Measurements from ENCODE around the gene CEP131. TPM values are rescaled to one million over a fixed set of nuclear protein-coding genes. Genes with fewer than 3 reads are reported as not detected.

CEP131 gene
- polyA plus RNA-seq, 2 of the 4 experiments (the other 2 are of a cell fraction), result 3.3 to 11.5 TPM

- ATAC-seq, result 0 out of 6 replicates have a peak, but pooled peaks of 1 of the 2 experiments have one; percentile 2
- WGBS (ENCODE audit: missing lambda C conversion rate), result no CpG with 5 or more reads among the region's 26 CpGs
- H3K4me1 ChIP-seq, result peaks cover 19% of the 10 kb centered on the region
- FAIRE-seq, result no peak
- H3K4me3 ChIP-seq, result peak overlapping the region; percentile 80
- ChIA-PET POLR2A (interaction anchor here (0.6 to 1.5 kb wide), 13 partner anchors 9 to 281 kb away, joined by 3 to 23 read pairs (median 3); partner anchors contain the start of genes BAHCC1 and CEP131), CTCF (interaction anchor here (0.6 to 13.0 kb wide), 10 partner anchors 8 to 429 kb away, joined by 3 to 153 read pairs (median 5); no protein-coding TSS in a partner anchor)
- no peak for DNase-seq (ENCODE audit: low read depth in 1 of 2, low spot score in 1 of 2)
- H3K27ac ChIP-seq, result peak overlapping the region; percentile 73 to 89
- H3K4me2 ChIP-seq, result peak overlapping the region; percentile 85
- no peaks in the 10 kb centered on the region for H3K9me3 ChIP-seq
- TF ChIP-seq PHF8 (IDR thresholded peaks at IDR 0.05; ENCODE audit: borderline replicate concordance, low read depth) (peak; percentile 44; the same call in 1 of the 2 replicates), ZFP36 (IDR thresholded peaks at IDR 0.05; ENCODE audit: borderline replicate concordance, partially characterized antibody) (no peak), EHMT2 (IDR thresholded peaks at IDR 0.05; ENCODE audit: low read depth) (no peak), RCOR1 (IDR thresholded peaks at IDR 0.05; ENCODE audit: low read depth, low read length) (no peak), HMGXB4 (CRISPR knock-in tag; IDR thresholded peaks at IDR 0.05; ENCODE audit: borderline replicate concordance) (no peak)
Observed at GRCh38 chr17:81238490-81238814, 15.7 kb upstream of the CEP131 start.

GRCh38 chr17:81237591-81238489 is 15.1 kb upstream of the CEP131 start:
- WGBS (ENCODE audit: missing lambda C conversion rate), result 52% methylated on average over 36 of the region's 36 CpGs
- no peaks in the 10 kb centered on the region for H3K9me3 ChIP-seq
- DNase-seq (ENCODE audit: low read depth in 1 of 2, low spot score in 1 of 2) (no peak), FAIRE-seq (peak; percentile 51), ATAC-seq (no peak)
- TF ChIP-seq BCL3 (IDR thresholded peaks at IDR 0.05), result no peak
- no peak for TF ChIP-seq POLR2A (IDR thresholded peaks at IDR 0.05; ENCODE audit: low read length)
- TF ChIP-seq RCOR1 (IDR thresholded peaks at IDR 0.05; ENCODE audit: low read depth, low read length), result no peak
- no peak for TF ChIP-seq CBX8 (IDR thresholded peaks at IDR 0.05)
- TF ChIP-seq HOXB13 (CRISPR knock-in tag; IDR thresholded peaks at IDR 0.05; ENCODE audit: low read depth), result no peak
- TF ChIP-seq KDM1A (IDR thresholded peaks at IDR 0.05; ENCODE audit: low read depth), result no peak
- TF ChIP-seq JUN (IDR thresholded peaks at IDR 0.05), result no peak
- TF ChIP-seq CEBPB (IDR thresholded peaks at IDR 0.05), result no peak
- no peak for TF ChIP-seq RNF2 (IDR thresholded peaks at IDR 0.05; ENCODE audit: borderline replicate concordance, low read depth)
- no peak for TF ChIP-seq KDM5A (IDR thresholded peaks at IDR 0.05)
- TF ChIP-seq NR3C1 (IDR thresholded peaks at IDR 0.05), result no peak
- no peak for TF ChIP-seq EHF (CRISPR knock-in tag; IDR thresholded peaks at IDR 0.05)
- TF ChIP-seq FOSB (CRISPR knock-in tag; IDR thresholded peaks at IDR 0.05), result no peak
- no peak for TF ChIP-seq PHF8 (IDR thresholded peaks at IDR 0.05; ENCODE audit: borderline replicate concordance, low read depth)
- TF ChIP-seq TFCP2L1 (CRISPR knock-in tag; IDR thresholded peaks at IDR 0.05), result no peak
- no peak for TF ChIP-seq MAZ (IDR thresholded peaks at IDR 0.05; ENCODE audit: borderline replicate concordance, low read depth, low read length)
- no peak for TF ChIP-seq HDAC2 (IDR thresholded peaks at IDR 0.05)
- no peak for TF ChIP-seq ZNF302 (CRISPR knock-in tag; IDR thresholded peaks at IDR 0.05)
- CTCF ChIA-PET, result interaction anchor here (0.6 to 13.0 kb wide), 10 partner anchors 7 to 430 kb away, joined by 3 to 153 read pairs (median 4); no protein-coding TSS in a partner anchor
- peak overlapping the region; percentile 73 to 89 for H3K27ac ChIP-seq
- H3K4me3 ChIP-seq, result peak overlapping the region; percentile 80
- POLR2A ChIA-PET, result interaction anchor here (1.1 to 1.5 kb wide), 3 partner anchors 15 to 281 kb away, joined by 3 to 23 read pairs (median 5); partner anchors contain the start of genes BAHCC1 and CEP131
- peak overlapping the region; percentile 85 for H3K4me2 ChIP-seq
- peaks cover 19% of the 10 kb centered on the region for H3K4me1 ChIP-seq

All from A549 (cell line).